ENCODE measurements around the gene TM7SF2. TPM values are rescaled to one million over a fixed set of nuclear protein-coding genes. Genes with fewer than 3 reads are reported as not detected.
A peak's percentile ranks its signal among the peaks of the same experiment; 100 is the strongest.
"Not testable (repeated sequence)": the region's sequence is repeated elsewhere in the genome, so short reads cannot be mapped to it uniquely, and the experiment has no call there.

TM7SF2 gene
- total RNA-seq, 6 experiments from 2014 or later, result 3.8 to 6.4 (median 4.9) TPM

GRCh38 chr11:65136515-65137096 is 24.9 kb downstream of the TM7SF2 start:
- peaks cover 26% of the 10 kb centered on the region for H3K4me1 Mint-ChIP-seq (ENCODE audit: low read depth)
- no peak overlapping the region for H3K4me3 Mint-ChIP-seq
- no peak overlapping the region for H3K27ac Mint-ChIP-seq
- peaks cover 6% of the 10 kb centered on the region for H3K27me3 Mint-ChIP-seq (ENCODE audit: insufficient read depth)
- H3K36me3 Mint-ChIP-seq (ENCODE audit: low read depth), result peaks cover 12% of the 10 kb centered on the region; the same call in 1 of the 2 replicates
- H3K9me3 Mint-ChIP-seq, result no peaks in the 10 kb centered on the region
- no peak for DNase-seq
- TF ChIP-seq CTCF (IDR thresholded peaks at IDR 0.05), result no peak

- no peak overlapping the region for H3K4me3 Mint-ChIP-seq
- no peak overlapping the region for H3K27ac Mint-ChIP-seq
- DNase-seq, result no peak
- no peak for TF ChIP-seq CTCF (IDR thresholded peaks at IDR 0.05)
- H3K9me3 Mint-ChIP-seq, result no peaks in the 10 kb centered on the region
- H3K27me3 Mint-ChIP-seq (ENCODE audit: insufficient read depth), result peaks cover 24% of the 10 kb centered on the region
- no peaks in the 10 kb centered on the region for H3K36me3 Mint-ChIP-seq (ENCODE audit: low read depth)
- no peaks in the 10 kb centered on the region for H3K4me1 Mint-ChIP-seq (ENCODE audit: low read depth)
Measured at GRCh38 chr11:65141896-65142494, 30.3 kb downstream of the TM7SF2 start.

- DNase-seq, result no peak
- no peaks in the 10 kb centered on the region for H3K36me3 Mint-ChIP-seq (ENCODE audit: low read depth)
- H3K27ac Mint-ChIP-seq, result no peak overlapping the region
- TF ChIP-seq CTCF (IDR thresholded peaks at IDR 0.05), result no peak
- H3K27me3 Mint-ChIP-seq (ENCODE audit: insufficient read depth), result peaks cover 25% of the 10 kb centered on the region
- H3K9me3 Mint-ChIP-seq, result no peaks in the 10 kb centered on the region
- peaks cover 28% of the 10 kb centered on the region for H3K4me1 Mint-ChIP-seq (ENCODE audit: low read depth)
- no peak overlapping the region for H3K4me3 Mint-ChIP-seq
Measured at GRCh38 chr11:65147352-65148075, 35.8 kb downstream of the TM7SF2 start.

- Mint-ChIP-seq H3K36me3 (ENCODE audit: low read depth) (no peaks in the 10 kb centered on the region), H3K9me3 (no peaks in the 10 kb centered on the region), H3K27ac (no peak overlapping the region), H3K27me3 (ENCODE audit: insufficient read depth) (peaks cover 20% of the 10 kb centered on the region), H3K4me3 (no peak overlapping the region), H3K4me1 (ENCODE audit: low read depth) (peaks cover 36% of the 10 kb centered on the region)
- TF ChIP-seq CTCF (IDR thresholded peaks at IDR 0.05), result no peak
- no peak for DNase-seq
Measured at GRCh38 chr11:65148657-65149056, 37.0 kb downstream of the TM7SF2 start.

- not testable (repeated sequence) for H3K36me3 Mint-ChIP-seq (ENCODE audit: low read depth); DNase-seq; H3K9me3 Mint-ChIP-seq
- Mint-ChIP-seq H3K4me1 (ENCODE audit: low read depth) (peaks cover 36% of the 10 kb centered on the region), H3K27me3 (ENCODE audit: insufficient read depth) (peaks cover 16% of the 10 kb centered on the region), H3K27ac (peak overlapping the region; percentile 85), H3K4me3 (peak overlapping the region; percentile 78)
Measured at GRCh38 chr11:65150131-65150508, 38.4 kb downstream of the TM7SF2 start.

Measured in HFFc6 (cell line).